Activated T-cell treated with anti-CD3 and anti-CD28 coated beads for 48 hours (primary cell): ENCODE measurements around the gene KARS1.
A peak's percentile ranks its signal among the peaks of the same experiment; 100 is the strongest.

ENCODE experiments used
- DNase-seq: peaks from one replicate; pipeline ENCODE4 v3.0.0-alpha.2; 2020; ENCODE audit warnings: low read depth

The KARS1 gene

DNA sequence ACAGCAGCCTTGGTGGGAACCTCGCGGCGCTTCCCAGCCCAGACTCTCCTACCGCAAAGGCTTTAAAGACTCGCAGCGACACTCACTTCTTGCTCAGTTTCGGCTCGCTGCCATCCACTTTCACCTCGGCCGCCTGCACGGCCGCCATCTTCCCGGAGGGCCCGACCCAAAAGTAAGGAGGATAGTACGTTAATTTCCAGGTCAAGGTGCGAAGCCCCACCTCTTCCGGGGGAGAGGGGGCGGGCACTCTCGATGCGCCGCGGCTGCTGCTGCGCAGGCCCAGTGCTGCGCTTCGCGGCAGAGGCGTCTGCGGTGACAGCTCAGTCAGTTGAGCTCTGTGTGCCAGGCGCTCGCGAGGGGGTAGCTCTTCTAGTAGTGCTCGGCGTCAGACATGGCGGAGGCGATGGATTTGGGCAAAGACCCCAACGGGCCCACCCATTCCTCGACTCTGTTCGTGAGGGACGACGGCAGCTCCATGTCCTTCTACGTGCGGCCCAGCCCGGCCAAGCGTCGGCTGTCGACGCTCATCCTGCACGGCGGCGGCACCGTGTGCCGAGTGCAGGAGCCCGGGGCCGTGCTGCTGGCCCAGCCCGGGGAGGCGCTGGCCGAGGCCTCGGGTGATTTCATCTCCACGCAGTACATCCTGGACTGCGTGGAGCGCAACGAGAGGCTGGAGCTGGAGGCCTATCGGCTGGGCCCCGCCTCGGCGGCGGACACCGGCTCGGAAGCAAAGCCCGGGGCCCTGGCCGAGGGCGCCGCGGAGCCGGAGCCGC is at the start of gene KARS1, which contains the start of gene TERF2IP:
TSS of gene KARS1 (minus strand) at position 174 of the 773 bp plus-strand sequence. CDS start at position 148, 26 bp downstream.
TSS of gene TERF2IP (plus strand) at position 282 of the 773 bp plus-strand sequence. CDS start at position 392, 110 bp downstream.
- DNase-seq = peak; percentile 94

DNA sequence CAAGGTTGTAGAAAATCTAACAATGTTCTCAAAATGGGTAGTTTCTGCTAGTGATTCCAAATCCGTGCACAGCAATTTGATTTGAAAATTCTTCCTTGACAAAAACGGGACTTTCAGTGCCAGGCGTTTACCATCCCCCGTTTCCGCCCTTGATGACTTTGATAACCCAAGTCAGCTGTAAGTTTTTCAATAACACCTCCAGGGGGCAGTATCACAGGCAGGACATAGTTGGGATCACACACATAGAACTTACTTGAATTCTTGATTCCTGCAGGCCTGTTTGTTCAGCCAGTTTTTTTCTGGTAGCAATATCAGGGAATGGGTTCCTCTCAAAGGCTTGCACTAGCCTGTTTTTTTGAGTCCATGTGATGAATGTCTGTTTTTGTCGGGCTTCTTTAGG is 48.2 kb upstream of the KARS1 start:
- no peak for DNase-seq

GRCh38 chr16:75687361-75687760 is 39.9 kb upstream of the KARS1 start:
- DNase-seq = no peak

DNA sequence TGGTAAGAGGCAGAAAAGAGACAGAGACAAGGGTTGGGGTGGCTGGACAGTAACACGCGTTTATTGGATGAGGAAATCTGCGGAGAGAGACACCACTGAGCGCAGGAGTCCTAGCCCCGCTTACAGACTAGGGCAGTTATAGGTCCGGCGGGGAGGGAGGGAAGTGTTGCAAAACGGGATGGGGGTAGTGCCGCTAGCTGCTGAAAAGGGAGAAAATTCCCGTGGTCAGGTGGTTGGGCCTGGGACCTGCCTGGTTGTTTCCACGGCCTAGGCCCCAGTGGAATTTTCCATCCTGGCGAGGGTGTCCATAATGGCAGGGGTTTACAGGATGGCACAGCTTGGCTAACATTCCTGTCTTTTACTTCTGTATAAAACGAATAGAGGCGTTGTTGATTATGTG is 34.8 kb upstream of the KARS1 start:
- no peak for DNase-seq

- no peak for DNase-seq
Measured at GRCh38 chr16:75679366-75679765, 31.9 kb upstream of the KARS1 start.

- no peak for DNase-seq
Measured at GRCh38 chr16:75676909-75677308, 29.4 kb upstream of the KARS1 start, which contains the start of gene CPHXL2. CPHXL2 (minus strand) TSS chr16:75677009; CDS start chr16:75676999, 10 bp downstream.

DNA sequence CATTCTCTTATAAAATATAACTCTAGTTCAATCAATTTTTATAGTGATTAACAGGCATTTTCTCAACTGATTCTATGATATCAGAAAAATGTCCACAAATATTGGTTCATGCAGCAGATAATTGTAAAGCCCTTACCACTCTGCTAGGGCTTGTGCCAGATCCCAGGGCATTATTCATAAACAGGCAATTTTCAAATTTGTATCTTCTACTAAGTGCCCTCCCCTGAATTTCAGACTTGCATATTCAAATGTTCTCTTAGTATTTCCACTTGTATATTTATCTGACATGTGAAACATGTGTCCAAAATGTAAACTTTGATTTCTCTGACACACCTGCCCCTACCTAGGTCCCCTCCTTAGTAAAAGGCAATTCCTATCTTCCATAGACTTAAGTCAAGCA is 20.0 kb upstream of the KARS1 start:
- no peak for DNase-seq

- no peak for DNase-seq
Measured at GRCh38 chr16:75660726-75661302, 13.3 kb upstream of the KARS1 start.

- DNase-seq = no peak
Measured at GRCh38 chr16:75660321-75660720, 12.9 kb upstream of the KARS1 start.

DNA sequence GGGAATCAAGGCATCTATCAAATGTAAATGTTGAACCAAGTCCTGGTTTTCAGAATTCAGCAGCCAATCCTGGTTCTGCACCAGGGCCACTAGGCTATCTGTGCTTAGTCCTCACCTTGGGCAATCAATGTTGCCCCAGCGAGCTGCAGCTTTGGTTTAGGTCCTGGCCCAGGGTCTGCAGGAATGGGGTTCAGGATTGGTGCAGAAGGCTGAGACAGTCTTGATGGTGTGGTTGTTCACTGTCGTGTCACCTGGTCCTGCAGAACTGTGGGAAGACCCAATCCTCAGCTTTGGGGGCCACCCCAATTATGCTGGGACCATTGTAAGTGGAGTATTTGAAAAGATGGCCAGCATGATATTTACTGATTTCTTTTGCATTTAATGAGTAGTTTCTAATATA is 10.7 kb upstream of the KARS1 start:
- no peak for DNase-seq

- DNase-seq = no peak
Measured at GRCh38 chr16:75653922-75654321, 6.5 kb upstream of the KARS1 start.

DNA sequence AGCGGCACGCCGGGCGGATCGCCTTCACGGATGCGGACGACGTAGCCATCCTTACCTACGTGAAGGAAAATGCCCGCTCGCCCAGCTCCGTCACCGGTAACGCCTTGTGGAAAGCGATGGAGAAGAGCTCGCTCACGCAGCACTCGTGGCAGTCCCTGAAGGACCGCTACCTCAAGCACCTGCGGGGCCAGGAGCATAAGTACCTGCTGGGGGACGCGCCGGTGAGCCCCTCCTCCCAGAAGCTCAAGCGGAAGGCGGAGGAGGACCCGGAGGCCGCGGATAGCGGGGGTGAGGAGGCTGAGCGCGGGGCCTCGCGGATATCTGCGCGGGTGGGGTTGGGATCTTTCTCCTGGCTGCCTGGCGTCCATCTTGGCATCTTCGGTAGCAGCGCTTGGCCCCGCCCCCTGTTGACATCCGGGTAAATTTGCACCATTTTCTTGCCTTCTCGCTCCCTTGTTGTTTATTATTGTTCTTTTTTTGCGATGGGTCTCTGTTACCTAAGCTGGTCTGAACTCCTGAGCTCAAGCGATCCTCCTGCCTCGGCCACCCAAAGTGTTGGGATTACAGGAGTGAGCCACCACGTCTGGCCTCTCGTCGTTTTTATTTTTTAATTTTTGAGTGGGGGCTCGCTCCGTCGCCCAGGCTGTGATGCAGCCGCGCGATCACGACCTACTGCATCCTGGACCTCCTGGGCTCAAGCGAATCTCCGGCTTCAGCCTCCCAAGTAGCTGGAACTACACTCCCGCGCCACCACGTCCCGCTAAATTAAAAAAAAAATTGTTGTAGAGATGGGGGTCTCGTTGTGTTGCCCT is 1.0 kb upstream of the KARS1 start:
- peak; percentile 79 for DNase-seq

DNA sequence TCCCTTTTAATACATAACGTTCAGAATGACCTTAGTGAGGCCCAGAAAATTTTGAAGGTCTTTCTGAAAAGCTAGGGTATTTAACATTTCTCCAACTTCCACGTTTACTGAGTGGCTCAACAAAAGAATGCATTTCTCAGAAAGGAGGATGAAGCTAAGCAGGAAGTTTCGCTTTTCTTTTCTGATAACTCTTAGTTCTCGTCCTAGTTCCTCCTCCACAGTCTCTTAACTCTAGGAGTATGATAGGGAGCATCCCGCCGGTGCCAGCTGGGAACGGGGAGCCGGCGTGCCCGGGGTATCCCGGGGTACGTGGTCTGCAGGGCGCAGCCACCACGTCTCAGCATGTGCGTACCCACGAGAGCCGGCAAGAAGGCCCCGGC is 363 bp downstream of the KARS1 start:
- no peak for DNase-seq

DNA sequence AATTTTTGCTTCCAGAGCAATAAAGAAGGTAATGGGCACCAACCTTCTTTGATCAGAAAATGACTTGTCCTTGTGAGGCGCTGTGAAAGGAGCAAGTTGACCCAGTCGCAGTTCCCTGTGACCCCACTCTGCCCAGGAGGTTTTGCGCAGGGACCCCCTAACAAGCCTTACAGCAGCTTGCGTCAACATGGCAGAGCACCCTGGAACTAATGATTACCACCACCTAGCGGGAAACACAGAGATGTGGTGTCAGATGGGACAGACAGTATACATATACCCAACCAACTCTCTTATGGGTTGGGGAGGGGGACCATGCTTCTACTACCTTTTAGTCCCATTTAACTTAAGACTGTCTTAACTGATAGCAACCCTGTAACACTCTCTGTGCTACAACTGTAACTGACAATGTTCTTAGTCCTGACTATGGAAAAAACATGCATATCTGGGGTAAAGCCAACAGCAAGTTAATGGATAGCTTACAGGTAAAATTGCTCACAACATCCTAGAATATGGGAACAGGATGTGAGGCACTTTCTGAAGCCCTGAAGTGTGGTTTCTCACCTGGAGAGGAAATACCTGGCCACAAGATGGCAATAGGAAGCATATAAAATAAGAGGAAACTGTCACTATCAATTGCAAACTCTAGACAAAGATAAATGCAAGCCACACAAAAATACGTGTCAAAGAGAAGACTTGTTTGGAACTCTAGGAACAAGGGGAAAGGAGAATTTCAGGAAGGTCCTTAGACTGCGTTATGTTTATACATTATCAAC is 3.0 kb downstream of the KARS1 start:
- no peak for DNase-seq

- no peak for DNase-seq
Measured at GRCh38 chr16:75640598-75640997, 6.9 kb downstream of the KARS1 start.

DNA sequence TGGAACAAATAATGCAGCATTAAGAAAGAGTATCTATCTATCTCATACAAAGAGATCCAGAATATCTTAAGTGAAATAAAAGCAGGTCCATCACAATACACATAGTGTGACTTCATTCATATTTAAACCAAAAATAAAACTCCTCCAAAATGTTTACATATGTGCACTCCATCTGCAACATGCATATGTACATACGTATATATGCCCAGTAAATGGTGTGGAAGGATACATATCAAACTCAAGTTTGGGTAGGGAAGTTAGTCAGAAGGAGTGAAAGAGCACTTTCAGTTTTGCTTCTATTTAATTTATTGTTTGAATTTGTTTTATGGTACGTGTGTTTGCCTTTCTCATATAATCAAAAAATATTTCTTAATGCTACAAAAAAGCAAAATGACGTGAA is 12.4 kb downstream of the KARS1 start:
- no peak for DNase-seq

GRCh38 chr16:75632857-75633256 is 14.6 kb downstream of the KARS1 start:
- no peak for DNase-seq

DNA sequence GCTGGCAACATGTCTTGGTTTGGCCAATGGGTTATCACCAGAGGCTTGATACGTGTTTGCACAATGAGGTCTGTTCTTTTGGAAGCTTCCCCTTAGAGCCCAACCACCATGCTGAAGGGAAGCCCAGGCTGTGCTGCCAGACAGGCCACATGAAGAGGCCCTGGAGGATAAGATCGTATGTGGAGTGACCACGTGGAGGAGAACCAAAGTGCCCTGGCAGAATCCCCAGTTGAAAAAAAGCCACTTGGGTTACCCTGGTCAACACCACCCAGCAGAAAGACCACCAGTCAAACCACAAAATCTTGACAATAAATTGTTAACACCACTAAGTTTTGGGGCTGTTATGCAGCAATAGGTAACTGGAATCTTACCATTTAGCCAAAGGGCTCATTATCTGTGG is 17.4 kb downstream of the KARS1 start:
- no peak for DNase-seq

DNA sequence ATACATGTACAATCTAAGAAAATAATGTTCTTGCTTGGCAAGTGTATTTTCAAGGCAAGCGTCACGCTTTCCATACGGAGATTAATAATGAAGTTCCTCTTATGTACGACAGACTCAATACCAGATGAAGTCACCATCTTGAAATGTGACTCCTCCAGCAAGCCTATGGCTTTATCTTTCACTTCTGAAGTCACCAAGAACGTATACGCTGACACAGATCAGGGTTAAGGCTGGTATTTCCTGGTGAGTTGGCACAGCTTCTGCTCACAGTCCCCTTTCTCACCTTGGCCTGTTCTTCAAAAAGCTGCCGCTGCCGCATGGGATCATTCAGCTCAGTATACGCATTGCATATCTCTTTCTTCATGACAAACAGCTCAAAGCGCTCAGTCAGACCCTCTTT is 18.3 kb downstream of the KARS1 start:
- DNase-seq = no peak

- DNase-seq = no peak
Measured at GRCh38 chr16:75628351-75628750, 19.1 kb downstream of the KARS1 start.

- DNase-seq = no peak
Measured at GRCh38 chr16:75627851-75628250, 19.6 kb downstream of the KARS1 start.

- no peak for DNase-seq
Measured at GRCh38 chr16:75626806-75627205, 20.7 kb downstream of the KARS1 start.
